ACC112 (cell line): Measurements from ENCODE around the gene NFASC.

ENCODE experiments used
- H2AFZ ChIP-seq: fragments of 200-600 bp; sonication (generic); one replicate; pipeline ENCODE4 v1.6.0; 2017; ENCODE audit warnings: antibody characterized with exemption, low read length; ENCODE audit not compliant: unreplicated experiment
- H3K27ac ChIP-seq: fragments of 200-600 bp; sonication (generic); 2 replicates; pipeline ENCODE4 v1.5.1; 2014; ENCODE audit warnings: low read depth, mild to moderate bottlenecking, antibody characterized with exemption, low read length, moderate library complexity
- H3K27me3 ChIP-seq: fragments of 200-600 bp; sonication (generic); 2 replicates; pipeline ENCODE4 v1.6.1; 2014; ENCODE audit warnings: mild to moderate bottlenecking, antibody characterized with exemption, low read length, moderate library complexity, mixed read lengths; ENCODE audit not compliant: insufficient read depth
- H3K36me3 ChIP-seq: fragments of 200-600 bp; sonication (generic); 2 replicates; pipeline ENCODE4 v1.6.1; 2016; ENCODE audit warnings: mild to moderate bottlenecking, antibody characterized with exemption, low read length, moderate library complexity, mixed read lengths; ENCODE audit not compliant: insufficient read depth
- H3K4me1 ChIP-seq: fragments of 200-600 bp; sonication (generic); one replicate; pipeline ENCODE4 v1.6.1; 2016; ENCODE audit warnings: low read length, mixed read lengths; ENCODE audit not compliant: insufficient read depth, unreplicated experiment, control insufficient read depth
- H3K4me3 ChIP-seq: fragments of 200-600 bp; sonication (generic); 2 replicates; pipeline ENCODE4 v1.5.1; 2014; ENCODE audit warnings: mild to moderate bottlenecking, low read depth, low read length
- H3K79me2 ChIP-seq: fragments of 200-600 bp; sonication (generic); one replicate; pipeline ENCODE4 v1.6.0; 2016; ENCODE audit warnings: low read length; ENCODE audit not compliant: control insufficient read depth, unreplicated experiment, insufficient read depth

NFASC gene

GRCh38 chr1:204870160-204870912, at the start of gene NFASC:
NFASC (plus strand) TSS chr1:204870862; CDS start chr1:204944316, 73,454 bp downstream.
- Histone ChIP-seq H3K27me3 (no peaks in the 10 kb centered on the region), H3K36me3 (no peaks in the 10 kb centered on the region), H3K4me1 (peaks cover 16% of the 10 kb centered on the region), H3K4me3 (no peak within 1 kb of the TSS), H3K27ac (no peak within 1 kb of the TSS), H3K79me2 (peaks cover 9% of the 10 kb centered on the region), H2AFZ (no peak within 1 kb of the TSS)

- Histone ChIP-seq H3K4me1 (peaks cover 6% of the 10 kb centered on the region), H3K4me3 (no peak overlapping the region), H2AFZ (no peak overlapping the region), H3K27me3 (peaks cover 57% of the 10 kb centered on the region), H3K36me3 (no peaks in the 10 kb centered on the region), H3K27ac (no peak overlapping the region), H3K79me2 (no peaks in the 10 kb centered on the region)
These were observed 49.2 kb upstream of the NFASC start for GRCh38 chr1:204821476-204821875.

GRCh38 chr1:204821924-204822323, 48.7 kb upstream of the NFASC start:
- H2AFZ ChIP-seq, result no peak overlapping the region
- peaks cover 53% of the 10 kb centered on the region for H3K27me3 ChIP-seq
- no peak overlapping the region for H3K27ac ChIP-seq
- H3K4me1 ChIP-seq, result peaks cover 6% of the 10 kb centered on the region
- no peaks in the 10 kb centered on the region for H3K36me3 ChIP-seq
- no peak overlapping the region for H3K4me3 ChIP-seq
- H3K79me2 ChIP-seq, result no peaks in the 10 kb centered on the region

- Histone ChIP-seq H2AFZ (no peak overlapping the region), H3K27ac (no peak overlapping the region), H3K79me2 (peaks cover 30% of the 10 kb centered on the region), H3K36me3 (no peaks in the 10 kb centered on the region), H3K4me3 (no peak overlapping the region), H3K4me1 (peaks cover 15% of the 10 kb centered on the region), H3K27me3 (peaks cover 23% of the 10 kb centered on the region)
These were observed 43.7 kb upstream of the NFASC start for GRCh38 chr1:204826970-204827369.

GRCh38 chr1:204828352-204828850, 42.3 kb upstream of the NFASC start:
- Histone ChIP-seq H3K36me3 (no peaks in the 10 kb centered on the region), H3K27me3 (peaks cover 23% of the 10 kb centered on the region), H3K79me2 (peaks cover 40% of the 10 kb centered on the region), H3K4me3 (peak overlapping the region; percentile 90), H3K4me1 (peaks cover 15% of the 10 kb centered on the region), H3K27ac (no peak overlapping the region), H2AFZ (peak overlapping the region; percentile 85)

- Histone ChIP-seq H3K27me3 (peaks cover 17% of the 10 kb centered on the region), H3K4me3 (peak overlapping the region; percentile 90), H2AFZ (peak overlapping the region; percentile 80), H3K36me3 (no peaks in the 10 kb centered on the region), H3K27ac (peak overlapping the region; percentile 46), H3K79me2 (peaks cover 40% of the 10 kb centered on the region), H3K4me1 (peaks cover 15% of the 10 kb centered on the region)
These were observed 41.4 kb upstream of the NFASC start for GRCh38 chr1:204829133-204829825.

DNA sequence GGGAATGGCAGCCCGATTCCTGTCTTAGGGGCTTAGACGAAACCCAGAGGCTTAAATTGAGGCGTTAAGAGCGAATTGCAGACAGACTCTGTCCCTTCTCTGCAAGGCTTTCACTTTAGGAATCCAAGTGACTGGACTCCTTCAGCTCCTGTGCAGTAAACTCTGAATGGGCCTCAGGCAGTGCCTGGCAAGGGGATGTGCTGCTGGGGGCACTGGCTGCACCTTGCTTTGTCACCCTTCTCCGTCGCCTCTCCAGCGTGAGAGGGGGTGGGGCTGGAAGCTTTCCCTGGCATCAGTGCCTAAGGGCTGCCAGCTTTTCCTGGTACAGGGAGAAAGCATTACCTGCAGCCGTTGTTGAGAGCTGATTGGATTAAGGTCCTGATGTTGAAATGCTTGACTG, 39.9 kb upstream of the NFASC start:
- H3K27me3 ChIP-seq, result peaks cover 3% of the 10 kb centered on the region; the same call in 1 of the 2 replicates
- H3K27ac ChIP-seq, result no peak overlapping the region
- no peak overlapping the region for H2AFZ ChIP-seq
- peaks cover 15% of the 10 kb centered on the region for H3K4me1 ChIP-seq
- H3K36me3 ChIP-seq, result no peaks in the 10 kb centered on the region
- H3K4me3 ChIP-seq, result no peak overlapping the region
- H3K79me2 ChIP-seq, result peaks cover 40% of the 10 kb centered on the region

- Histone ChIP-seq H3K27ac (no peak overlapping the region), H3K36me3 (no peaks in the 10 kb centered on the region), H3K27me3 (no peaks in the 10 kb centered on the region), H3K4me3 (no peak overlapping the region), H3K4me1 (peaks cover 15% of the 10 kb centered on the region), H2AFZ (no peak overlapping the region), H3K79me2 (peaks cover 40% of the 10 kb centered on the region)
These were observed 39.5 kb upstream of the NFASC start for GRCh38 chr1:204831186-204831585.

GRCh38 chr1:204834336-204834735, 36.3 kb upstream of the NFASC start:
- H3K4me3 ChIP-seq, result no peak overlapping the region
- no peaks in the 10 kb centered on the region for H3K36me3 ChIP-seq
- H3K27me3 ChIP-seq, result no peaks in the 10 kb centered on the region
- peaks cover 37% of the 10 kb centered on the region for H3K79me2 ChIP-seq
- peaks cover 21% of the 10 kb centered on the region for H3K4me1 ChIP-seq
- H2AFZ ChIP-seq, result no peak overlapping the region
- H3K27ac ChIP-seq, result no peak overlapping the region

GRCh38 chr1:204834752-204835151, 35.9 kb upstream of the NFASC start:
- Histone ChIP-seq H3K79me2 (peaks cover 34% of the 10 kb centered on the region), H3K27ac (no peak overlapping the region), H3K4me3 (no peak overlapping the region), H3K27me3 (no peaks in the 10 kb centered on the region), H3K36me3 (no peaks in the 10 kb centered on the region), H3K4me1 (peaks cover 18% of the 10 kb centered on the region), H2AFZ (no peak overlapping the region)
